GM21447 (cell line): ENCODE data around the gene S1PR2.
"Not testable (repeated sequence)": the region's sequence is repeated elsewhere in the genome, so short reads cannot be mapped to it uniquely, and the experiment has no call there.

Experiments used
- ATAC-seq: cut with Tn5 transposase; IDR thresholded peaks from one replicate; pipeline ENCODE4 v1.9.1; 2021; ENCODE audit not compliant: unreplicated experiment

Gene S1PR2

GRCh38 chr19:10226021-10226375 lies 5.1 kb downstream of the S1PR2 start:
- ATAC-seq = no peak

DNA sequence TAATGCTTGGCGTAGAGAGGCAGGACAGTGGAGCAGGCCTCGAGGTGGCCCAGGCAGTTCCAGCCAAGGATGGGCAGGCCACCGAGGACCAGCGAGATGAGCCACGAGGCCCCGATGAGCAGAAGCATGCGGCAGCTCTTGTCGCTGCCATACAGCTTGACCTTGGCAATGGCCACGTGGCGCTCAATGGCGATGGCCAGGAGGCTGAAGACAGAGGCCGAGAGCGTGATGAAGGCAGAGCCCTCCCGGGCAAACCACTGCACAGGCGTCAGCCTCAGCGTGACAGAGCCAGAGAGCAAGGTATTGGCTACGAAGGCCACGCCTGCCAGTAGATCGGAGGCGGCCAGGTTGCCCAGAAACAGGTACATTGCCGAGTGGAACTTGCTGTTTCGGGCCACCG lies 6.8 kb downstream of the S1PR2 start:
- ATAC-seq = no peak

- ATAC-seq = no peak
Observed at GRCh38 chr19:10223488-10224213, 7.5 kb downstream of the S1PR2 start.

DNA sequence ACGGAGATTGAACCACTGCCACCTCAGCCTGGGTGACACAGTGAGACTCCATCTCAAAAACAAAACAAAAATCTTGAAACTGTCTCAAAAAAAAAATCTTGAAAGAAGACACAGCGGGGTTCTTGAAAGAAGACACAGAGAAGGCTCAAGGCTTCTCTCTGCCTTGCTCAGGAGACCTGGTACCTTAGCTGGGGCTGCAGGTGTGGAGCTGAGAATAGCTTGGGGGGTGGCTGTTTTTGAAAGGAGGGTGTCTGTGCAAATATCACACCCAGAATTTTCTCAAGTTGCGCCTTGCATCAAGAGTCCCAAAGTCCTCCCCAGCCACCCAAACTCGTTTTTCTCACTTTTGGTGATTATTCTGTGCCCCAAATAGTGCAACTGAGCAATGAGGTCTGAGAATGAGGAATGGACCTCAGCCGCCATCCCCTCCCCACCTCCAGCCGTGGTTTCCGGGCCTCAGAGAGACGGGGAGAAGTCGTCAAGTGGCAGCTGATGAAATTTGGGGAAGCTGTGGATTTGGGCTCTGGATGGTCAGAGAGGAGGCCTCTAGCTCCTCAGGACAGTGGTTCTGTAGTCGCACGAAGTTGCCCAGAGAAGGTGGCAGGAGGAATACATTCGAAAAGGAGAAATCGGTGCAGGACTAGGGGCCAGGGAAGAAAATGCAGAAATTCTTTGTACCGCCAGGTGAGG lies 8.8 kb downstream of the S1PR2 start:
- ATAC-seq = no peak

- ATAC-seq = no peak
Observed at GRCh38 chr19:10220695-10221094, 10.4 kb downstream of the S1PR2 start.

GRCh38 chr19:10219678-10220077 lies 11.5 kb downstream of the S1PR2 start:
- ATAC-seq = peak; percentile 51

DNA sequence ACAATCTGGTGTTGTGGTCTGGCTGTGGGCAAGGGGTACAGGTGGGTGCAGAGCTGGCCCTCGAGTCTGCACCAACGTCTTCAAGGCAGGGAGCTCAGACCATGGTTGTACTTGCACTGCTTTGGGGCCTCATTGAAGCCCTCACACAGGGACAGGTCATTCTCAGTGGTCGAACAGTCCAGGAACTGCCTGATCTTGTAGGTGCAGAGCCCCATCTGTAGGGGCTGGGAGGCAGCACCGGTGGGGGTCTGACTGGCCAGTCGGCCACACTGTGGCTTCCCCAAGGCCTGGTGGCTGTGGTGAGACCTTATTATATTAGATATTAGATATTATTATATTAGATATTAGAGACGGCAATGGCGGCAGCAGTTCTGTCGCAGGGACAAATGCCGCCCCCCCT lies 14.0 kb downstream of the S1PR2 start:
- no peak for ATAC-seq

- ATAC-seq = no peak
Observed at GRCh38 chr19:10214784-10215183, 16.3 kb downstream of the S1PR2 start.

DNA sequence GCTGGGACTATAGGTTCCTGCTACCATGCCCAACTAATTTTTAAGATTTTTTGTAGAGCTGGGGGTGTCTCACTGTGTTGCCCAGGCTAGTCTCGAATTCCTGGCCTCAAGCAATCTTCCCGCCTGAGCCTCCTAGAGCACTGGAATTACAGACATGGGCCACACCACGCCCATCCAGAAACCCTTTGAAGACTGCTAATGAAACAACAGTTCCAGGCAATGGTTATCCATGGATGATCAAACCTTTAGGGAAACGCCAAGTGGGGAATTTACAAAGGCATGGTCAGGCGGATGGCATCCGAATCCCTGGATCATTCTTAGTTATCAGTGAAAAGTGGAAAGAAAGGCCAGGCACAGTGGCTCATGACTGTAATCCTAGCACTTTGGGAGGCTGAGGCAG lies 19.4 kb downstream of the S1PR2 start:
- ATAC-seq = no peak

GRCh38 chr19:10211061-10211460 lies 20.1 kb downstream of the S1PR2 start:
- no peak for ATAC-seq

DNA sequence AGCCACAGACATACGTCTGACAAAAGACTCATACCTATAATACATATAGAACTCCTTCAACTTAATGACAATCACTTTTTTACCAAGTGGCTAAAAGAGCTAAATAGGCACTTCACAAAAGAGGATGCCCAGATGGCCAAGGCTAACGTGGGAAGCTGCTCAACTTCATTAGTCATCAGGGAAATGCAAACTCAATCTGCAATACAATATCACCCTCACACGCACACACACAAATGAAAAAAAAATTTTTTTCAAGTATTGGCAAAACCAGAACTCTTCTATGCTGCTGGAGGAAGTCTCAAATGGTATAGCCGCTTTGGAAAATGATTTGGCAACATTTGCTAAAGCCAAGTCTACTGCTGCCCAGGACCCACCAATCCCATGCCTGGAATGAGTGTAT lies 21.8 kb downstream of the S1PR2 start:
- no peak for ATAC-seq

GRCh38 chr19:10207026-10207425 lies 24.1 kb downstream of the S1PR2 start:
- no peak for ATAC-seq

DNA sequence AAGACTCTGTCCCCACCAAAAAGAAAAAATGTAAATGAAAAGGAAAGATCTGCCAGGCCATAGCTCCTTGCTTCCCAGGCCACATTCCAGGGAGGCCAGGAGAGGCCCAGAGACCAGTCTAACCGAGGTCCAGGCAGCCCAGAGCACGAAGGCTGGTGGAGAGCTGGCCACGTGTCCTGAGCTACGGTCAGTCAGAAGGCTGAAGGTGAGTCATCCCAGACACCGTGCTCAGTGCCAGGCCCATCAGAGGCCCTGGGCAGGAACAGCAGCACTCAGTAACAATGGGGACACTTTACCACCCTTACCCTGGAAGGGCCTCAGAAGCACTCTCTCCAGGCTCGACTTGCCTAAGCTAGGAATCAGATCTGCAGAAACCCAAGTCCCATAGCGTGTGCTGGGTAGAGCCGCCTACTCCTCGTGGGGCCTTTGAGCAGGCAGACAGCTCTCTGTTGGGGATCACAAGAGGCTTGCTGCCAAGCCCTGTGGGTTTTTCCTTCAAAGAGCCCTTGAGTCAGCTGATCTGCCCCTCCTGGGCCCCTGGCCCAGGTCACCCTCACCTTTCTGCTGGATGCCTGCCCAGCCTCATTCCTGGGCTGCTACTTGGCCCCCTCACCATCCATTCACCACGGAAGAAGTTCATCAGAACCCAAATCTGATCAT lies 24.8 kb downstream of the S1PR2 start:
- ATAC-seq = no peak

GRCh38 chr19:10205636-10206035 lies 25.5 kb downstream of the S1PR2 start:
- ATAC-seq = no peak

DNA sequence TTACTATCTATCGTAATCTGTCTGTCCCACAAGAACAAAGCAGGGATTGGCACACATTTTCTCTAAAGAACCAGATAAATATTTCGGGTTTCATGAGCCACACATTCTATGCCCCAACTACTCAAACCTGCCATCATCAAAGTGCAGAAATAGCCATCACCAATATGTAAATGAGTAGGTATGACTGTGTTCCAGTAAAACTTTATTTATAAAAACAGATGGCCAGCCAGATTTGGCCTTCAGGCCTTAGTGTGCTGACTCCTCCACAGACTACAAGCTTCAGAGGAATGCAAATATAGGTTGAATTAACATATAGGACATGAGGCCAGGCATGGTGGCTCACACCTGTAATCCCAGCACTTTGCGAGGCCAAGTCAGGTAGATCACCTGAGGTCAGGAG lies 27.4 kb downstream of the S1PR2 start:
- ATAC-seq = no peak

- ATAC-seq = no peak
Observed at GRCh38 chr19:10201176-10201575, 30.0 kb downstream of the S1PR2 start.

GRCh38 chr19:10200101-10200500 lies 31.0 kb downstream of the S1PR2 start:
- ATAC-seq = not testable (repeated sequence)

DNA sequence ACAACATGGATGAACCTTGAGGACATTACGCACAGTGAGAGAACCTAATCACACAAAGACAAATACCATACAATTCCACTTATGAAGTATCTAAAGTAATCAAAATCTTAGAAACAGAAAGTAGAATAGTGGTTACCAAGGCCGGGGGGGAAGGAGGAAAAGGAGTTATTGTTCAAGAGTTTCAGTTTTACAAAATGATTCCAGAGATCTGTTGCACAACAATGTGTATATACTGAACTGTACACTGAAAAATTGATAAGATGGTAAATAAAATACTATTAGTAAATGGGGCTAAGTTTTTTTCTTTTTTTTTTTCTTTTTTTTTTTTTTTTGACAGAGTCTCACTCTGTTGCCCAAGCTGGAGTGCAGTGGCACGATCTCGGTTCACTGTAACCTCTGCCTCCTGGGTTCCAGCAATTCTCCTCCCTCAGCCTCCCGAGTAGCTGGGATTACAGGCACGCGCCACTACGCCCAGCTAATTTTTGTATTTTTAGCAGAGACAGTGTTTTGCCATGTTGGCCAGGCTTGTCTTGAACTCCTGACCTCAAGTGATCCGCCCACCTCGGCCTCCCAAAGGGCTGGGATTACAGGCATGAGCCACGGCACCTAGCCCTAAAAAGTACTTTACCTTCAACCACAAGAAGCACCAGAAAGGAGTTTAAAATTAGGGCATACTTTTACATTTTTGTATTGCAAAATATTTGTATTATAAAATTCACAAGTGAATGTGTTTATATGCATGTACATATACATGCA lies 32.1 kb downstream of the S1PR2 start:
- not testable (repeated sequence) for ATAC-seq

GRCh38 chr19:10195199-10195519 lies 36.0 kb downstream of the S1PR2 start:
- ATAC-seq = no peak

DNA sequence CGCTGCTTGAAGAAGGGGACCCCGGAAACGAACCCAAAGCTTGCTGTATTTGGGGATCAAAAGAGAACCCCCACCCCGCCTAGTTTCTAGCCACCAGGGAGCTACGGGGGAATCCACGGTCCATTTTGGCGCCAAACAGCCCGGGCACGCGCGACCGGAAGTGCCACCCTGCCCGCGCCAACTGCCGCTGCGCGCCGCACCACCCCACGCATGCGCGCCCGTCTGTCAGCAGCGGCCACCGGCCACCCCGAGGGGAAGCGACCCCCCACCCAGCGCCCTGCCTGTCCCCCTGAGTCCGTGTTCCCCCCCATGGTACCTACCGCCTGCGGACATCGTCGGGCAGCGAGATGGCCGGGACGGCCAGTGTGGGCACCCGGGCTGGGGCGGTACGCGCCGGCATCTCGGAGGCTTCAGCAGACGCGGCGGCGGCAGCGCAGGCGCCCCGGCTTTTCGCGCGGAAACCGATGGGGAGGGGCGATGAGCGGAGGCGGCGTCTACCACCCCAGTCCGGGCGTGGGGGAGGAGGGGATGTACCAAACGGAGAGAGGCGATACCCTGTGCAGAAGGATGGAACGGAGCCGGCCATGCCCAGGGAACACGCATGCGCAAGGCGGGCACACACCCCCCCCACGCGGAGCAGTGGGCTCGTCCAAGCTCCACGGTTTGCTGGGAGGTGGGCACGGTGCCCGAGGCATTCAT lies 36.5 kb downstream of the S1PR2 start, which contains the start of gene DNMT1:
Gene DNMT1 (minus strand): TSS at position 454 of the 699 bp plus-strand sequence. CDS start 54 bp downstream, at position 400.
- peak; percentile 74 for ATAC-seq
